Activated naive CD8-positive, alpha-beta T cell treated with anti-CD3 and anti-CD28 coated beads, Interleukin-2, amount 10 ng/mL, durations not matched to agents 7 days and 5 days (primary cell): ENCODE results near the gene PARP8. TPM values are rescaled to one million over a fixed set of nuclear protein-coding genes. Genes with fewer than 3 reads are reported as not detected.

Experiments
- ATAC-seq: fragments of 150-1000 bp; cut with Tn5 transposase; one replicate; pipeline ENCODE4 v1.10.0; 2021; ENCODE audit warnings: low read depth, moderate library complexity
- POLR2A ChIA-PET: fragments of 350-600 bp; sonication (Branson Sonifier 250); formaldehyde crosslinking; loops from one replicate; lab custom pipeline; 2021; ENCODE audit warnings: antibody characterized with exemption; lab: Charles Lee
- DNase-seq: peaks from one replicate; pipeline ENCODE4 v3.0.0; 2021
- H3K27ac Mint-ChIP-seq: one replicate; pipeline ENCODE4 v1.8.0; 2022; ENCODE audit warnings: mild to moderate bottlenecking, mixed read lengths
- H3K27me3 Mint-ChIP-seq: one replicate; pipeline ENCODE4 v1.8.0; 2022; ENCODE audit warnings: mild to moderate bottlenecking, moderate library complexity, mixed read lengths
- H3K36me3 Mint-ChIP-seq: one replicate; pipeline ENCODE4 v1.8.0; 2021; ENCODE audit warnings: mild to moderate bottlenecking, mixed read lengths
- H3K4me1 Mint-ChIP-seq: one replicate; pipeline ENCODE4 v1.8.0; 2021; ENCODE audit warnings: mixed read lengths
- H3K4me3 Mint-ChIP-seq: one replicate; pipeline ENCODE4 v1.8.0; 2022; ENCODE audit warnings: mild to moderate bottlenecking, moderate library complexity, mixed read lengths
- H3K9me3 Mint-ChIP-seq: one replicate; pipeline ENCODE4 v1.8.0; 2021; ENCODE audit warnings: mixed read lengths
- total RNA-seq, 2 experiments: library from RNA; stranded (reverse); gene quantifications; one replicate each; pipeline ENCODE4 v1.2.3, GENCODE V29; 2021

The PARP8 gene
- total RNA-seq, 2 experiments from 2014 or later, result 159 to 178 TPM

DNA sequence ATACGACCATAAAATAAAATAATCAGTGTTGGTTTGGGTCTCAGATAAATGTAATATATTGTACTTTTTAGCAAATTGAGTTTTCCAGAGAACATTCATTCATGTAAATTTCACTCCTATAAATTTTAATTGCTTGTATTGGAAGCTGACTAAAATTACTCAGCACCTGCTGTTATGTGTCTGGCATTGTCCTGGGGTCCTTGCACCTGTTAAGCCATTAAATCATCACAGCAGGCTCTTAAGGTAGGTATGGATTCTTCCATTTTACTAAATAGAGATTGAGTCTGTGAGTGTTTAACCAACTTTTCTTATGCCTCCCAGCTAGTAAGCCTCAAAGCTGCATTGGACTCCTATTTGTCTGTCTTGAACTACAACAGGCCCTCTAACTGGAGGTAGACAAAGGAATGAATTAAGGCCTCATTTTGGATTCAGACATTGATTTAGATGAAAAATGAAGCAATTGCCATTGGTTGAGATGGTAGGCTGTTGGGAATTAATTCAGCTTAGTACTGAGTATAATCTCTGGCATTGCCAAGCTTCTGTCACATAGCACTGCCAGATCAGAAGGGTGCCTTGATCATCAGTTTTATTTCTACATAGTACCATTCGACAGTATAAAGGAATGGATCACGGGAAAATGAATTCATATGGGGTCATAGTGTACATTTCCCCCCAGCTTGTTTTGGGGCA, 78.9 kb downstream of the PARP8 start:
- Mint-ChIP-seq H3K36me3 (peaks cover 25% of the 10 kb centered on the region), H3K4me3 (peak overlapping the region; percentile 91), H3K4me1 (peaks cover 61% of the 10 kb centered on the region), H3K27ac (peak overlapping the region; percentile 91), H3K9me3 (peaks cover 1% of the 10 kb centered on the region), H3K27me3 (no peaks in the 10 kb centered on the region)
- ATAC-seq (no peak), DNase-seq (no peak)
- POLR2A ChIA-PET, result interaction anchor here (1.6 kb wide), 1 partner anchor 34 kb away, joined by 3 read pairs; no protein-coding TSS in a partner anchor

DNA sequence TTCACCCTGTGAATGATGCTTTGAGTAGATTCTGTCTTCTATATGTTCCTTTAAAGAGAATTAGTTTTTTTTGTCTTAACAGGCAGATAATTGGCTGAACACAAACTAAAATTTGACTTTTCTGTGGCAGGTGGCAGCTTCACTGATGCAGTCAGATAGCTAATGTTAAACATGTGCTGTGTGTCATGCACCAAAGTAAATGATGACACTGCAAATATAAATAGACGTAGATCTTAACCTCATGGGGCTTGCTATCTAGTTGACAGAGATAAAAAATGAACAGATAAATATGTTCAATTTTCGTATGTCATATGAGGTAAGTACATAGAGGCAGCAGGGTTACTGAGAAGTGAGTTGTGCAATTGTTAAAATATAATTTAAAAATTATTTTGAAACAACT, 82.7 kb downstream of the PARP8 start:
- Mint-ChIP-seq H3K9me3 (no peaks in the 10 kb centered on the region), H3K36me3 (peaks cover 24% of the 10 kb centered on the region), H3K27me3 (no peaks in the 10 kb centered on the region), H3K4me1 (peaks cover 48% of the 10 kb centered on the region), H3K27ac (peak overlapping the region; percentile 47), H3K4me3 (peak overlapping the region; percentile 14)
- ATAC-seq (no peak), DNase-seq (no peak)
- POLR2A ChIA-PET, result no interaction called here

DNA sequence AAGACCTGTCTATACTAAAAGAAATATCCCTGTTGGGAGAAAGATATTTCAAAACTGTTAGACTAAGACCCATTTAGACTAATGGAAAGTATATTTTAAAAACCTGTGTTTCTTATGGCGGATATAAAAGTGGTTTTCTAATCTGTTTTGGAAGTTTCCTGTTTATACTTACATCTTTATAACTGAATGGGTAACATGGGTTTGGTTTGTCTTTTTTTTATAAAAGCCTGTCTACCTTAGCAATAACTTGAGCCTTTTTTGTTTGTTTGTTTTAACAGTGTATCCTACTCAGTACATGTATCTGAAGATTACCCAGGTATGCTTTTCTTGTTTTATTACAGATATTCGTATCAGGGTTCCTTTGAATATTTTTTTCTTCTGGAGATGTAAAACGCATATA, 83.4 kb downstream of the PARP8 start:
- H3K4me3 Mint-ChIP-seq, result peak overlapping the region; percentile 62
- peak; percentile 14 for ATAC-seq
- H3K27ac Mint-ChIP-seq, result peak overlapping the region; percentile 49
- H3K9me3 Mint-ChIP-seq, result no peaks in the 10 kb centered on the region
- peaks cover 42% of the 10 kb centered on the region for H3K4me1 Mint-ChIP-seq
- no peak for DNase-seq
- no peaks in the 10 kb centered on the region for H3K27me3 Mint-ChIP-seq
- POLR2A ChIA-PET, result no interaction called here
- peaks cover 27% of the 10 kb centered on the region for H3K36me3 Mint-ChIP-seq

- H3K4me3 Mint-ChIP-seq, result no peak overlapping the region
- POLR2A ChIA-PET, result interaction anchor here (0.6 to 2.0 kb wide), 2 partner anchors 83 to 310 kb away, joined by 3 to 9 read pairs; partner anchors contain the start of gene EMB
- no peak overlapping the region for H3K27ac Mint-ChIP-seq
These were observed 84.7 kb downstream of the PARP8 start for GRCh38 chr5:50751064-50751657.

DNA sequence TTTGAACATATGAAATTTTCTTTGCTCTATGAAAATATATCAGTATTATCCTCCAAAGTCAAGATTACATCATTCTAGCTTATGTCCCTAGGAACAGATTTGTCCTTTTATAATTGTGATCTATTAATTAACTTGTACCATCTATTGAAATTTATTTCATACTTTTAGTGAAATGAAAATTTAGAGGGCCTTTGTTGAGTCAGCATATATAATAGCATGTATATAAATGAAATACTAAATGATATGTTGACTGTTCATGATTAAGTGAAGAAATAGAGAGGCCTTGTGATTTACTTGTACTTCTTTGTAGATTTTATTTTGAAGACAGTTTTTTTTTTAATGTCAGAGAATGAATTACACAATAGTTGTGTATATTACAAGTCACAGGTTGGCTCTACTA, 86.4 kb downstream of the PARP8 start:
- POLR2A ChIA-PET, result no interaction called here
- H3K27me3 Mint-ChIP-seq, result no peaks in the 10 kb centered on the region
- peaks cover 25% of the 10 kb centered on the region for H3K4me1 Mint-ChIP-seq
- no peak overlapping the region for H3K4me3 Mint-ChIP-seq
- no peaks in the 10 kb centered on the region for H3K9me3 Mint-ChIP-seq
- no peak overlapping the region for H3K27ac Mint-ChIP-seq
- DNase-seq (no peak), ATAC-seq (no peak)
- H3K36me3 Mint-ChIP-seq, result peaks cover 33% of the 10 kb centered on the region

More at GRCh38 chr5:50751064-50751657, 84.7 kb downstream of the PARP8 start:
- Mint-ChIP-seq H3K27me3 (no peaks in the 10 kb centered on the region), H3K36me3 (peaks cover 33% of the 10 kb centered on the region), H3K4me1 (peaks cover 32% of the 10 kb centered on the region), H3K9me3 (no peaks in the 10 kb centered on the region)
- peak; percentile 92 for ATAC-seq
- DNase-seq, result no peak

- Mint-ChIP-seq H3K4me1 (peaks cover 2% of the 10 kb centered on the region), H3K27me3 (no peaks in the 10 kb centered on the region), H3K4me3 (no peak overlapping the region), H3K36me3 (peaks cover 36% of the 10 kb centered on the region), H3K27ac (no peak overlapping the region), H3K9me3 (no peaks in the 10 kb centered on the region)
- no peak for DNase-seq
- POLR2A ChIA-PET, result no interaction called here
- ATAC-seq, result no peak
These were observed 93.3 kb downstream of the PARP8 start for GRCh38 chr5:50759526-50760270.

DNA sequence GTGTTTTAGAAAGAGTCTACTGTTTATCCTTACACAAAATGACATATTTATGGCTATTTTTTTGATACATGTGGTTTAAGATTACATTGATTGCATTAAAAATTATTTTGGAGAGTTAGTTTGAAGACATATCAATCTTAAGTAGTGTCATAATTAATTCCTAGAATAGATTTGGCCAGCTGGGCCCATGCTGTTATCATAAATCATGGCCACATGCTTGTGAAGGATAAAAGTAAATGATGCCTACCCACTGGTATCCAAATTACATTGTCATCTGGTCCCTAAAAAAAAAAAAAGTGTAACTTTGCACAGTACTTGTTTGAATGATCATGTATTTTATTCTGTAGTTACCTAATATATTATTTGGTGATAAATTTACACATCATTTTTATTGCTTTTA, 96.9 kb downstream of the PARP8 start:
- H3K9me3 Mint-ChIP-seq, result no peaks in the 10 kb centered on the region
- POLR2A ChIA-PET, result no interaction called here
- H3K4me1 Mint-ChIP-seq, result peaks cover 9% of the 10 kb centered on the region
- H3K36me3 Mint-ChIP-seq, result peaks cover 31% of the 10 kb centered on the region
- H3K4me3 Mint-ChIP-seq, result no peak overlapping the region
- ATAC-seq, result no peak
- no peak for DNase-seq
- no peak overlapping the region for H3K27ac Mint-ChIP-seq
- H3K27me3 Mint-ChIP-seq, result no peaks in the 10 kb centered on the region

GRCh38 chr5:50763846-50764245, 97.4 kb downstream of the PARP8 start:
- Mint-ChIP-seq H3K27ac (no peak overlapping the region), H3K4me1 (peaks cover 10% of the 10 kb centered on the region), H3K4me3 (no peak overlapping the region), H3K9me3 (no peaks in the 10 kb centered on the region), H3K27me3 (no peaks in the 10 kb centered on the region), H3K36me3 (peaks cover 31% of the 10 kb centered on the region)
- POLR2A ChIA-PET, result no interaction called here
- no peak for DNase-seq
- ATAC-seq, result no peak

- H3K27me3 Mint-ChIP-seq, result no peaks in the 10 kb centered on the region
- H3K9me3 Mint-ChIP-seq, result no peaks in the 10 kb centered on the region
- H3K4me1 Mint-ChIP-seq, result peaks cover 11% of the 10 kb centered on the region
- H3K4me3 Mint-ChIP-seq, result no peak overlapping the region
- peaks cover 35% of the 10 kb centered on the region for H3K36me3 Mint-ChIP-seq
- no peak for DNase-seq
- POLR2A ChIA-PET, result no interaction called here
- ATAC-seq, result no peak
- H3K27ac Mint-ChIP-seq, result no peak overlapping the region
These were observed 99.6 kb downstream of the PARP8 start for GRCh38 chr5:50766042-50766441.

- H3K36me3 Mint-ChIP-seq, result peaks cover 35% of the 10 kb centered on the region
- ATAC-seq (no peak), DNase-seq (no peak)
- peaks cover 11% of the 10 kb centered on the region for H3K4me1 Mint-ChIP-seq
- no peaks in the 10 kb centered on the region for H3K27me3 Mint-ChIP-seq
- POLR2A ChIA-PET, result no interaction called here
- H3K9me3 Mint-ChIP-seq, result no peaks in the 10 kb centered on the region
- H3K4me3 Mint-ChIP-seq, result no peak overlapping the region
- no peak overlapping the region for H3K27ac Mint-ChIP-seq
These were observed 100.0 kb downstream of the PARP8 start for GRCh38 chr5:50766462-50766861.

- Mint-ChIP-seq H3K27me3 (no peaks in the 10 kb centered on the region), H3K36me3 (peaks cover 38% of the 10 kb centered on the region), H3K4me1 (peaks cover 11% of the 10 kb centered on the region), H3K9me3 (peaks cover 2% of the 10 kb centered on the region), H3K27ac (no peak overlapping the region), H3K4me3 (no peak overlapping the region)
- DNase-seq (no peak), ATAC-seq (no peak)
- POLR2A ChIA-PET, result no interaction called here
These were observed 100.5 kb downstream of the PARP8 start for GRCh38 chr5:50766967-50767366.

DNA sequence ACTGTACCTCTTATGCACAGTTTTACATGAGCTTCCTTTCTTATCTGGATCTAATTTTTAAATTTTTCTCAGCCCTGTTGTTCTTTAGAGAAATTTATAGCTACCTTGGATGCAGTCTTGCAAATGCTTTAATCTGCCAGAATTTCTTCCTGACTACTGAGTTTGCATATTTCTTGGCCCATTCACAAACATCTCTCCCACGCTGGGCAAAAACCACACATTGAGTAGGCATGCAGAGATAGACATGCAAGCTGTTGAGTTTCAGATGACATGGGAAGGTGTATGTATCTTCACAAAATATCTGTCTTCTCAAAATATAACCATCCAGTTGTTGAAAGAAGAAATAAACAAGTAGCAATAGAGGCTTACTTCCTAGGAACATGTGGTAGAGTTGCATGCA, 101.2 kb downstream of the PARP8 start:
- Mint-ChIP-seq H3K36me3 (peaks cover 42% of the 10 kb centered on the region), H3K27me3 (no peaks in the 10 kb centered on the region), H3K9me3 (peaks cover 4% of the 10 kb centered on the region), H3K4me1 (peaks cover 11% of the 10 kb centered on the region), H3K27ac (no peak overlapping the region), H3K4me3 (no peak overlapping the region)
- POLR2A ChIA-PET, result no interaction called here
- DNase-seq, result no peak
- ATAC-seq, result no peak

GRCh38 chr5:50768634-50769033, 102.2 kb downstream of the PARP8 start:
- no peak overlapping the region for H3K4me3 Mint-ChIP-seq

More at GRCh38 chr5:50768634-50769033, 102.2 kb downstream of the PARP8 start:
- DNase-seq (no peak), ATAC-seq (no peak)
- peaks cover 47% of the 10 kb centered on the region for H3K36me3 Mint-ChIP-seq
- peaks cover 13% of the 10 kb centered on the region for H3K9me3 Mint-ChIP-seq
- no peak overlapping the region for H3K27ac Mint-ChIP-seq
- H3K27me3 Mint-ChIP-seq, result no peaks in the 10 kb centered on the region
- peaks cover 11% of the 10 kb centered on the region for H3K4me1 Mint-ChIP-seq
- POLR2A ChIA-PET, result no interaction called here
